ENCODE data around the gene MIGA2.

Gene MIGA2

GRCh38 chr9:129040113-129040643 is 3.8 kb downstream of the MIGA2 start:
- Histone ChIP-seq H3K4me1 (ENCODE audit: control insufficient read depth, insufficient read depth, low read length) (no peaks in the 10 kb centered on the region), H3K4me3 (ENCODE audit: low read depth, low read length) (no peak overlapping the region), H3K36me3 (ENCODE audit: control insufficient read depth in 2 of 2, insufficient read depth in 1 of 2, low read length in 2 of 2) (peaks cover 0 to 31% of the 10 kb centered on the region in 2 experiments; a peak in 2 of 3 replicates), H3K27ac (ENCODE audit: extremely low read depth, low read depth, low read length) (no peak overlapping the region), H3K9me3 (ENCODE audit: control insufficient read depth, insufficient read depth, low read depth, low read length) (no peaks in the 10 kb centered on the region)
- POLR2A ChIA-PET, result interaction anchor here (3.0 kb wide), 1 partner anchor 11 kb away, joined by 13 read pairs; the partner anchor contains the start of gene SH3GLB2
- CTCF ChIA-PET, result no interaction called here
- TF ChIP-seq PRDM4 (tag by site-specific recombination; IDR thresholded peaks at IDR 0.05), result no peak
- no peak for TF ChIP-seq ZNF654 (tag by site-specific recombination; IDR thresholded peaks at IDR 0.05; ENCODE audit: low read depth)
- no peak for TF ChIP-seq ZNF488 (tag by site-specific recombination; IDR thresholded peaks at IDR 0.05)
- no peak for TF ChIP-seq ZNF558 (tag by site-specific recombination; IDR thresholded peaks at IDR 0.05)
- TF ChIP-seq ZNF585B (tag by site-specific recombination; IDR thresholded peaks at IDR 0.05), result no peak
- no peak for TF ChIP-seq ZNF510 (tag by site-specific recombination; IDR thresholded peaks at IDR 0.05; ENCODE audit: insufficient replicate concordance)
- TF ChIP-seq ZNF311 (tag by site-specific recombination; IDR thresholded peaks at IDR 0.05; ENCODE audit: borderline replicate concordance), result no peak
- no peak for TF ChIP-seq ZBTB26 (tag by site-specific recombination; optimal IDR thresholded peaks at IDR 0.05)
- TF ChIP-seq ZNF561 (tag by site-specific recombination; IDR thresholded peaks at IDR 0.05; ENCODE audit: borderline replicate concordance), result no peak

- ChIA-PET CTCF (interaction anchor here (0.9 kb wide), 1 partner anchor 14 kb away, joined by 4 read pairs; the partner anchor contains the start of gene SH3GLB2), POLR2A (no interaction called here)
- Histone ChIP-seq H3K4me3 (ENCODE audit: low read depth, low read length) (no peak overlapping the region), H3K4me1 (ENCODE audit: control insufficient read depth, insufficient read depth, low read length) (no peaks in the 10 kb centered on the region), H3K9me3 (ENCODE audit: control insufficient read depth, insufficient read depth, low read depth, low read length) (no peaks in the 10 kb centered on the region), H3K27ac (ENCODE audit: extremely low read depth, low read depth, low read length) (no peak overlapping the region), H3K36me3 (ENCODE audit: control insufficient read depth in 2 of 2, insufficient read depth in 1 of 2, low read length in 2 of 2) (peaks cover 0 to 34% of the 10 kb centered on the region in 2 experiments; a peak in 2 of 3 replicates)
- TF ChIP-seq ZNF404 (tag by site-specific recombination; IDR thresholded peaks at IDR 0.05), result no peak
- TF ChIP-seq ZNF621 (tag by site-specific recombination; IDR thresholded peaks at IDR 0.05), result no peak
- no peak for TF ChIP-seq YY2 (tag by site-specific recombination; IDR thresholded peaks at IDR 0.05)
- TF ChIP-seq ZNF521 (tag by site-specific recombination; IDR thresholded peaks at IDR 0.05), result no peak
- TF ChIP-seq MEIS1 (CRISPR knock-in tag; IDR thresholded peaks at IDR 0.05; ENCODE audit: borderline replicate concordance), result no peak
- TF ChIP-seq ZFP3 (tag by site-specific recombination; IDR thresholded peaks at IDR 0.05; ENCODE audit: low read depth), result no peak
- TF ChIP-seq ZNF391 (tag by site-specific recombination; IDR thresholded peaks at IDR 0.05; ENCODE audit: borderline replicate concordance, low read depth), result no peak
- TF ChIP-seq PRDM4 (tag by site-specific recombination; IDR thresholded peaks at IDR 0.05), result no peak
- TF ChIP-seq ZNF202 (tag by site-specific recombination; IDR thresholded peaks at IDR 0.05; ENCODE audit: borderline replicate concordance), result no peak
These were observed 5.6 kb downstream of the MIGA2 start for GRCh38 chr9:129042016-129042415.
